Measurements from ENCODE around the gene SLC36A1.
A peak's percentile ranks its signal among the peaks of the same experiment; 100 is the strongest.

Gene SLC36A1

DNA sequence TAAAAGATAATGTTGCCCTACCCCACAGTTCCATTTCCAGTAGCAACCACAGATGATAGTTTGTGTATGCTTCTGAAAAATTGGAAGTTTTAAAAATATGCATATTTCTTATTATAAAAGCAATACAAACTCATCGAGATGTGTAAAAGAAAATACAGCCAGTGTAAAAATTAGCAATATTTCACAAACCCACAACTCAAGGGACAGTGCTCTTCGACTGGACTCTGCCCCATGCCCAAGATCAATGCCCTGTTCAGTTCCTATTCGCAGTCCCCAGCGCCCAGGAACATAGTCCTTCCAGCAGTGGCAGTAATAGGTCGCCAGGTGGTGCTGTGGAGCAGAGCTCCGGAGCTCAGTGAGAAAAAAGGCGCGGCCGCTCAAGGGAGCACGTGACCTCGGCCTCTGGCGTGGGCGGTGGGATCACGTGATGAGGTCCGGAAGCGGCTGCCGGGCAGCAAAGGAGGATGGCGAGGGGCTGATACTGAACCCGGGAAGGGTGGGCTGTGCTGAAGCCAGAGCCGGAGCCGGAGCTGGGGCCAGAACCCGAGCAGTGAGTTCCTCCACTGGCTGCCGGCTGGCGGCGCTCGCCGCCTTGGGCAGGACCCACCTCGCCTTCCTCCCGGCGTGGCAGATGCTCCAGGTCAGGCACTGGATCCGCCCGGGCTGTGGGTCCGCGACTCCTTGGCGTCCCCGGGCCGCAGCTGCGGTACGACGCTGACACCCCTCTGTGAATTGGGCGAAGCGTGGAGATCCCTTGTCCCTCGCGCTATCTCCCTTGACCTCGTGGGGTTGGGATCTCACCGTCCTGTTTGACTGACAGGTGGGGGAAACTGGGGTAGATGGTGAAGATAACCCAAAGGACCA, at the start of gene SLC36A1:
Gene SLC36A1, plus strand, starts transcription at position 430 of the 864 bp plus-strand sequence. CDS start 11,190 bp downstream, outside the sequence.
- DNase-seq, result peak; percentile 83 to 95

DNA sequence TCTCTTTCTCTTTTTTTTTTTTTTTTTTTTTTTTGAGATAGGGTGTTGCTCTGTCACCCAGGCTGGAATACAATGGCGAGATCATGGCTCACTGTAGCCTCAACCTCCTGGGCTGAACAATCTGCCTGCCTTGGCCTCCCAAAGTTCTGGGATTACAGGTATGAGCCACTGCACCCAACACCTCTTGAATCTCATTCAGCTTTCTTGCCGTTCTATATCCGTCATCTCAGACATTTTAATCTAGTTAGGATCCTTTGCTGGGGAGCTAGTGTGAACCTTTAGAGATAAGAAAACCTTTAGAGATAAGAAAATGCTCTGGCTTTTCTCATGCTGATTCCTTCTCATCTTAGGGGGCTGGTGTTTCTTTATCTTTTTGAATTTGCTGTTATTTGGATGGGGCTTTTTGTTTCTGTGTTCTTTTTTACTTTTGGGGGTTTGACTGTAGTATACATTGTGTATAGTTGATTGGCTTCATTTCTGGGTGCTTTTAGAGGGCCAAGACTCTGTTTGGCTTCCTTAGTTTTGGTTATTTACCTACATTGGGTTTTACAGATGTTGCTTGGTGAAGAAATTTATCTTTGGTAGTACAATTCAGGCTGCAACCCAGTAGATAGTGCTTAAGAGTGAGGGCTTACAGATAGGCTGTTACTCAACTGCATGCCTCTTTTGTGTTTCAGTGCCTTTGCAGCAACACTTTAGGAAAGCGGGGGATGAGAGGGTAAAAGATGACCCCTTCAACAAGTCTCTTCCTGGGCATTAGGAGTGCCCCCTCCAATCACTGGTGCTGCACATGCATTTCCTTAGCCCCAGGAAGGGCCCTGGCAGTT, 41.9 kb upstream of the SLC36A1 start:
- DNase-seq, result no peak

DNA sequence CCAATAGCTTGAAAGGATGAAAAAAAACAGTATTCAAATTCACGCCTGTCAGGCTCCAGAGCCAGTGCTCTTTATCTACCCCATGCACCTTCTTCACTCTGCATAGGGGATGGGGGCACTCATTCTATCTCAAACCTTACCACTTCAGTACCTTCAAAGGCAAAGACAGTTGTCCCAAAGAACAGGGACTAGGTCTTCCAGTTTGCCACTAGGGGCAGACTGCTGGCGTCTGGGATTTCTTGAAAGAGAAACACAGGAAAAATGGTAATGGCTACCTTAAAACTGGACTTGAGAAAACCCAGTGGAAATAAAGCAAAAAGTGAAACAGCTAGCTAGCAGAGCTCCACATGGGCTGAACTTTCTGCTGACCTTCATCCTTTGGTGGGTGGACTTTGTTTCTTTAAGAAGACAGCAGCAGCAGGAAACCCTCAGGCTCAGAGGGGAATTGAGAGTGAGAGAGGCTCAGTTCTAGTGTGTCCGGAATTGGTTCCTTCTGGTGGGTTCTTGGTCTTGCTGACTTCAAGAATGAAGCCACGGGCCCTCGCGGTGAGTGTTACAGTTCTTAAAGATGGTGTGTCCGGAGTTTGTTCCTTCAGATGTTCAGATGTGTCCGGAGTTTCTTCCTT, 41.0 kb upstream of the SLC36A1 start:
- DNase-seq, result peak in 1 of 2 experiments; percentile 2

GRCh38 chr5:151408591-151409230, 38.7 kb upstream of the SLC36A1 start:
- DNase-seq, result no peak

GRCh38 chr5:151413800-151414199, 33.6 kb upstream of the SLC36A1 start:
- DNase-seq, result no peak

DNA sequence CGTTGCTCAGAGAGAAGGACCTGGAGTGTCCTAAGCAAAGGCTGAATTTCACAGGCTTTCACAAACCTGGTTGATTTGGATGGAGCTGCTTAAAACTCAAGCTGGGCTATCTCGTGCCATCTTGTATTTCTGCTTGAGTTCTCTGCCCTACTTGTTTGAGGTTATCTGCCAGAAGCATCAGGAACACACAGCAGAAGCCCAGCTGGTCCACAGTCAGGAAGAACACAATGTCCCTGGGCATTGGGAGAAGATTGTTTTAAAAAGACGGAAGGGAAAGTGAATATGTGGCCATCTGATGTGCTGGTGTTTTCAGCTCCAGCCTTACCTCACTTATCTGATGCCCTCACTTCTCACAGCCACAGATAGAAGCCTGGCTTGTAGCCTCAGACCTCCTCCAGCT, 32.9 kb upstream of the SLC36A1 start:
- DNase-seq, result no peak

- no peak for DNase-seq
Measured at GRCh38 chr5:151417712-151418111, 29.7 kb upstream of the SLC36A1 start.

- DNase-seq, result no peak
Measured at GRCh38 chr5:151420127-151420526, 27.3 kb upstream of the SLC36A1 start.

DNA sequence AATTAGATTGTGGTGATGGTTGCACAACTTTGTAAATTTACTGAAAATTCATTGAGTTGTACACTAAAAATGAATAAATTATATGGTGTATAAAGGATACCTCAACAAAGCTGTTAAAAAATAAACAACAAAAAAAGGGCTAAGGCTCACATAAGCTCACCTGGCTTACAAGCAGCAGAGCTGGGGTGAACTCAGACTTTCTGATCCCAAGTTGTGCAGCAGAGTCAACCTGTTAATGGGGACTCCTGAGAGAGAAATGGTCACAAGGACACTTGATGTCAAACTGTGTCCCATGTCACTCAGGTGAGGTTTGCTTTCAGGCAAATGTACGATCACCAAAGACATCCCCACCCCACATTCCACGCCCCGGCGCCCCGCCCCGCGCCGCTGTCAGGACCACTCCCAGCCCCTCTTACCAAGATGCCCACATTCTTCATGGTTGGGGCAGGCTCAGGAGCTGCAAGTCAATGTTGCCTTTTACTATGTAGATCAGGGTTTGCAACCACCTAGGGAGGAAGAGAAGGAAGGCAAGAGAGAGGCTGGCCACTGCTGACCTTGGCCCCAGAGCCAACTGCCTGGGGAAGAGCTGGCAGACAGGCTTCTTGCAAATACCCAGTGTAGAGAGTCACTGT, 22.4 kb upstream of the SLC36A1 start:
- DNase-seq, result no peak

DNA sequence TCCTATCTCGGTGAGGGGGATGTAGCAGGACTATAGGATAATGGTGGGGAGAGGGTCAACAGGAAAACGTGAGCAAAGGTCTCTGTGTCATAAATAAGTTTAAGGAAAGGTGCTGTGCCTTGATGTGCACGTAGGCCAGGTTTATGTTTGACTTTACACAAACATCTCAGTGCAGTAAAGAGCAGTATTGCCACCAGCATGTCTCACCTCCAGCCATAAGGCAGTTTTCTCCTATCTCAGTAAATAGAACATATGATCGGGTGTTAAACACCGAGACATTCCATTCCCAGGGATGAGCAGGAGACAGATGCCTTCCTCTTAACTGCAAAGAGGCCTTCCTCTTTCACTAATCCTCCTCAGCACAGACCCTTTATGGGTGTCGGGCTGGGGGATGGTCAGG, 21.1 kb upstream of the SLC36A1 start:
- peak; percentile 51 to 81 for DNase-seq

- peak; percentile 8 to 54 for DNase-seq
Measured at GRCh38 chr5:151427258-151427657, 20.1 kb upstream of the SLC36A1 start.

DNA sequence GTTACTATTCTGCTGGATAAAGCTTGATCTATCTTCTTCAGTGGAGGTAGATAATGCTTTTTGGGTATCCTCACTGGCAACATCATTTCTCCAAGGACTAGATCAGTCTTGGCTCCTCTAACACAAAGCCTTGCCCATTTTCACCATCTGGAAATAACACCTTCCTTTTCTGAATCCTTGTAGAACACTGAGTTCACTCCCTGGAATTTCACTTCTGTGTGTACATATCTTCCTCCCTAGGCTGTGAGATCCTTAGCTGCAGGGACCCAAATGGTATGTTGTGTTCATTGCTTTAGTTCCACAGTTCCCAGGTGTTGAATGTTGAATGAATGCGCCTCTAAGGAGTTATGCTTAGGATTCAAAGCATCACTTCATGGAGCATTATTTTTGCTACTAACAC, 16.7 kb upstream of the SLC36A1 start:
- no peak for DNase-seq

GRCh38 chr5:151431666-151432065, 15.7 kb upstream of the SLC36A1 start:
- no peak for DNase-seq

- DNase-seq, result no peak
Measured at GRCh38 chr5:151432210-151432609, 15.2 kb upstream of the SLC36A1 start.

DNA sequence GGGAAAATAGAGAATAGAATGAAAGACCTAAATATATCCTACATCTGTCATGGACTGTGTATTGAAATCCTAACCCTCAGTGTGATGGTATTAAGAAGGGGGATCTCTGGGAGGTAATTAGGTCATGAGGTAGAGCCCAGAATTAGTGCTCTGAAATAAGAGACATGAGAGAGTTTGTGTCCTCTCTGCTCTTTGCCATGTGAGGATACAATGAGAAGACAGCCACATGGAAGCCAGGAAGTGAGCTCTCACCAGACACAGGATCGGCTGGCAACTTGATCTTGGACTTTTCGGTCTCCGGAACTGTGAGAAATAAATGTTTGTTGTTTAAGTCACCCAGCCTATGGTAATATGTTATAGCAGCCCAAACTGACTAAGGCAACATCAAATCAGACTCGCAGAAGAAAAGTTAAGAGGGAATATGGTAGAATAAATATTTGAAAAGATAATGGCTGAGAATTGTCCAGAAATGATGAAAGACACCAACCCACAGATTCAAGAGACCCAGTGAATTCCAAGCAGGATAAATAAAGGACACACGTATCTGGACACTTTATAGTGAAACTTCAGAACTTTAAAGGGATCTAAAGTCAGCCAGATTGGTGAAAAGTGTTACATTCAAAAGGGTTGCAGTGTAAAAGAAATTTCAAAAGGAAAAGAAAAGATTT, 12.7 kb upstream of the SLC36A1 start:
- no peak for DNase-seq

- peak; percentile 58 to 63 for DNase-seq
Measured at GRCh38 chr5:151448038-151448985, 909 bp downstream of the SLC36A1 start.

GRCh38 chr5:151449297-151449696, 1.9 kb downstream of the SLC36A1 start:
- peak in 1 of 2 experiments; percentile 46 for DNase-seq

- peak; percentile 81 to 94 for DNase-seq
Measured at GRCh38 chr5:151449839-151450238, 2.4 kb downstream of the SLC36A1 start.

GRCh38 chr5:151450605-151451004, 3.2 kb downstream of the SLC36A1 start:
- DNase-seq, result no peak
